IMR-90 (cell line): ENCODE measurements around the gene CXCR6. TPM values are rescaled to one million over a fixed set of nuclear protein-coding genes. Genes with fewer than 3 reads are reported as not detected.

Experiments used
- ATAC-seq: fragments of 200-7000 bp; cut with Tn5 transposase; 2 replicates; pipeline ENCODE4 v1.9.1; 2020; ENCODE audit warnings: low read depth, mild to moderate bottlenecking, moderate library complexity
- BruUV-seq: library from RNA; stranded (reverse); fragments of 400-500 nt; replicated peaks from 2 replicates; lab custom pipeline; 2021; lab: Mats Ljungman, UMichigan
- CTCF ChIA-PET: fragments of 300-600 bp; formaldehyde crosslinking; extraction: SDS; loops from one replicate; lab custom pipeline; 2021; ENCODE audit warnings: antibody characterized with exemption; lab: Yijun Ruan, JAX
- POLR2A ChIA-PET: fragments of 300-600 bp; sonication (Branson Sonifier 250); formaldehyde crosslinking; loops from one replicate; lab custom pipeline; 2022; ENCODE audit warnings: antibody characterized with exemption; ENCODE audit not compliant: unreplicated experiment; lab: Charles Lee
- DNase-seq: peaks from one replicate; pipeline ENCODE4 v3.0.0; 2013
- H2AFZ ChIP-seq: replicated peaks from 2 replicates; pipeline ENCODE3; 2013; ENCODE audit warnings: low read length, mild to moderate bottlenecking; ENCODE audit not compliant: poor library complexity
- H2AK5ac ChIP-seq: 2 replicates; pipeline ENCODE4 v1.6.1; 2013; ENCODE audit warnings: low read depth, low read length, inconsistent platforms
- H2AK9ac ChIP-seq: replicated peaks from 2 replicates; pipeline ENCODE3; 2013; ENCODE audit warnings: mild to moderate bottlenecking, low read depth, low read length, moderate library complexity; ENCODE audit not compliant: poor library complexity
- H2BK120ac ChIP-seq: 2 replicates; pipeline ENCODE4 v1.6.1; 2013; ENCODE audit warnings: low read depth, low read length, inconsistent platforms
- H2BK15ac ChIP-seq: 3 replicates; pipeline ENCODE4 v1.6.1; 2013; ENCODE audit warnings: low read depth, low read length, inconsistent platforms
- H2BK20ac ChIP-seq: 2 replicates; pipeline ENCODE4 v1.6.1; 2013; ENCODE audit warnings: low read depth, mild to moderate bottlenecking, inconsistent platforms, low read length, moderate library complexity
- H2BK5ac ChIP-seq: 2 replicates; pipeline ENCODE4 v1.6.1; 2013; ENCODE audit warnings: mild to moderate bottlenecking, low read depth, low read length, inconsistent platforms; ENCODE audit not compliant: poor library complexity, severe bottlenecking
- H3K14ac ChIP-seq: replicated peaks from 2 replicates; pipeline ENCODE4 v1.6.1; 2013; ENCODE audit warnings: low read depth, low read length, inconsistent platforms
- H3K18ac ChIP-seq: 2 replicates; pipeline ENCODE4 v1.6.1; 2013; ENCODE audit warnings: low read depth, low read length, control low read depth
- H3K23ac ChIP-seq: 2 replicates; pipeline ENCODE4 v1.6.1; 2013; ENCODE audit warnings: low read depth, low read length, inconsistent platforms
- H3K27ac ChIP-seq: 2 replicates; pipeline ENCODE4 v1.5.1; 2013; ENCODE audit warnings: mild to moderate bottlenecking, control low read depth, low read length; ENCODE audit not compliant: insufficient read depth
- H3K27me3 ChIP-seq: 2 replicates; pipeline ENCODE4 v1.6.1; 2013; ENCODE audit warnings: low read length; ENCODE audit not compliant: control insufficient read depth, insufficient read depth
- H3K36me3 ChIP-seq: 2 replicates; pipeline ENCODE4 v1.6.1; 2013; ENCODE audit warnings: low read length, mixed read lengths; ENCODE audit not compliant: control insufficient read depth, insufficient read depth
- H3K4ac ChIP-seq: 2 replicates; pipeline ENCODE4 v1.6.1; 2013; ENCODE audit warnings: low read depth, low read length, inconsistent platforms
- H3K4me1 ChIP-seq: 2 replicates; pipeline ENCODE4 v1.6.1; 2013; ENCODE audit warnings: low read length, mixed read lengths; ENCODE audit not compliant: control insufficient read depth, insufficient read depth
- H3K4me2 ChIP-seq: 2 replicates; pipeline ENCODE4 v1.6.1; 2013; ENCODE audit warnings: low read depth, mild to moderate bottlenecking, control low read depth, low read length, moderate library complexity
- H3K4me3 ChIP-seq: 2 replicates; pipeline ENCODE4 v1.5.1; 2013; ENCODE audit warnings: low read depth, mild to moderate bottlenecking, control low read depth, low read length, moderate library complexity; ENCODE audit not compliant: insufficient read depth
- H3K56ac ChIP-seq: 2 replicates; pipeline ENCODE4 v1.6.1; 2013; ENCODE audit warnings: low read length, inconsistent platforms; ENCODE audit not compliant: insufficient read depth; ENCODE audit errors: extremely low read depth
- H3K79me1 ChIP-seq, 2 experiments: 2 replicates each; pipeline ENCODE4 v1.6.1; 2013; ENCODE audit warnings: low read length in 2 of 2, inconsistent platforms in 1 of 2, low read depth in 1 of 2
- H3K9ac ChIP-seq: 2 replicates; pipeline ENCODE4 v1.6.1; 2013; ENCODE audit warnings: low read depth, low read length, control low read depth
- H3K9me1 ChIP-seq: 2 replicates; pipeline ENCODE4 v1.6.1; 2013; ENCODE audit warnings: low read length, inconsistent platforms; ENCODE audit not compliant: insufficient read depth
- H3K9me3 ChIP-seq: 2 replicates; pipeline ENCODE4 v1.6.1; 2013; ENCODE audit warnings: low read length; ENCODE audit not compliant: control insufficient read depth, insufficient read depth
- H4K20me1 ChIP-seq: 2 replicates; pipeline ENCODE4 v1.6.1; 2013; ENCODE audit warnings: low read length, inconsistent platforms; ENCODE audit not compliant: insufficient read depth
- H4K5ac ChIP-seq: 2 replicates; pipeline ENCODE4 v1.6.1; 2013; ENCODE audit warnings: mild to moderate bottlenecking, low read depth, low read length, control low read depth
- H4K8ac ChIP-seq, 2 experiments: 2 replicates each; pipeline ENCODE4 v1.6.1; 2013; ENCODE audit warnings: low read depth in 2 of 2, low read length in 2 of 2, control low read depth in 1 of 2, inconsistent platforms in 1 of 2
- H4K91ac ChIP-seq: 2 replicates; pipeline ENCODE4 v1.6.1; 2013; ENCODE audit warnings: low read depth, low read length, inconsistent platforms; ENCODE audit not compliant: insufficient read depth
- CHD1 ChIP-seq: IDR thresholded peaks from 2 replicates; pipeline ENCODE4 v1.6.1; 2012; ENCODE audit warnings: low read depth, low read length, improper control_type of control experiment
- CTCF ChIP-seq: conservative IDR thresholded peaks from 2 replicates; pipeline ENCODE4 v1.5.1; 2012; ENCODE audit warnings: mild to moderate bottlenecking, low read depth, low read length, improper control_type of control experiment
- FOS ChIP-seq: fragments of 150-350 bp; IDR thresholded peaks from 2 replicates; pipeline ENCODE4 v1.6.1; 2016; ENCODE audit warnings: low read depth, low read length
- MAFK ChIP-seq: IDR thresholded peaks from 2 replicates; pipeline ENCODE4 v1.6.1; 2012; ENCODE audit warnings: low read depth, low read length, improper control_type of control experiment
- MAZ ChIP-seq: IDR thresholded peaks from 2 replicates; pipeline ENCODE4 v1.6.1; 2012; ENCODE audit warnings: low read depth, mild to moderate bottlenecking, low read length, improper control_type of control experiment, moderate library complexity, borderline replicate concordance
- MXI1 ChIP-seq: IDR thresholded peaks from 2 replicates; pipeline ENCODE4 v1.6.1; 2012; ENCODE audit warnings: low read depth, mild to moderate bottlenecking, low read length, moderate library complexity, borderline replicate concordance
- NFE2L2 ChIP-seq: fragments of 150-350 bp; IDR thresholded peaks from 2 replicates; pipeline ENCODE4 v1.6.1; 2016; ENCODE audit warnings: low read depth, mild to moderate bottlenecking, low read length
- RFX5 ChIP-seq: IDR thresholded peaks from 2 replicates; pipeline ENCODE4 v1.8.0; 2012; ENCODE audit warnings: low read depth, mild to moderate bottlenecking, low read length, moderate library complexity
- USF2 ChIP-seq: fragments of 150-350 bp; IDR thresholded peaks from 2 replicates; pipeline ENCODE4 v1.6.1; 2017; ENCODE audit warnings: mild to moderate bottlenecking, antibody characterized with exemption, low read length, low read depth
- WGBS, 2 experiments: methylation state at CpG; one replicate each; pipeline versions ENCODE4 v1.1.5 to v1.1.7; 2013; ENCODE audit warnings: missing lambda C conversion rate in 2 of 2; ENCODE audit not compliant: insufficient read length in 1 of 2; ENCODE audit errors: extremely low coverage in 2 of 2; 5-methylcytosine and 5-hydroxymethylcytosine counted together
- dilution Hi-C: fragments of 300-500 bp; cut with HindIII; formaldehyde crosslinking; loops from one replicate; pipeline ENCODE4 v1.14.3; 2018; ENCODE audit warnings: low sequenced_read_pairs; ENCODE audit not compliant: unreplicated experiment
- in situ Hi-C: fragments of 300-500 bp; cut with MboI; formaldehyde crosslinking; loops from 3 replicates; pipeline ENCODE4 v1.14.3; 2019; ENCODE audit warnings: low sequenced_read_pairs, inconsistent platforms, mixed read lengths
- intact Hi-C: fragments of 100-400 bp; cut with micrococcal nuclease; formaldehyde crosslinking; loops from 2 replicates; pipeline ENCODE4 v1.10.0; 2022
- polyA plus RNA-seq, 3 experiments: library from polyadenylated mRNA; depleted of rRNA; stranded (reverse); fragments of >200 nt; gene quantifications; 2 replicates each; pipeline ENCODE4 v1.2.3, GENCODE V29; 2012; ENCODE audit warnings: low replicate concordance in 1 of 3
- total RNA-seq: library from RNA; depleted of rRNA; stranded (reverse); fragments of >200 nt; gene quantifications from 2 replicates; pipeline ENCODE4 v1.2.3, GENCODE V29; 2012

Gene CXCR6
- total and polyA plus RNA-seq, 2 of the 4 experiments (the other 2 are of a cell fraction) = not detected

- BruUV-seq = no TSS peak
- Histone ChIP-seq H4K8ac (peak overlapping the region in 1 of 2 experiments; percentile 54; a peak in 2 of 4 replicates), H2BK15ac (peak overlapping the region; percentile 24; the same call in 1 of the 3 replicates), H2AK5ac (peak overlapping the region; percentile 77), H3K79me1 (peaks cover 17 to 69% of the 10 kb centered on the region in 2 experiments), H2BK120ac (peak overlapping the region; percentile 62), H3K18ac (peak overlapping the region; percentile 11; the same call in 1 of the 2 replicates), H2BK5ac (peak overlapping the region; percentile 61), H2AFZ (no peak overlapping the region), H3K9me1 (peaks cover 39% of the 10 kb centered on the region), H2BK20ac (peak overlapping the region; percentile 27; the same call in 1 of the 2 replicates), H3K4me3 (no peak overlapping the region), H3K9ac (no peak overlapping the region), H3K36me3 (no peaks in the 10 kb centered on the region), H3K9me3 (no peaks in the 10 kb centered on the region), H3K27ac (peak overlapping the region; percentile 1; the same call in 1 of the 2 replicates), H2AK9ac (no peak overlapping the region), H4K5ac (no peak overlapping the region), H3K4ac (peak overlapping the region; percentile 58), H3K56ac (no peak overlapping the region), H3K4me2 (no peak overlapping the region), H3K14ac (0 out of 2 replicates have a peak overlapping the region, but pooled peaks have one; percentile 31), H3K27me3 (no peaks in the 10 kb centered on the region), H3K23ac (peak overlapping the region; percentile 53; the same call in 1 of the 2 replicates), H4K91ac (peak overlapping the region; percentile 4; the same call in 1 of the 2 replicates), H4K20me1 (no peaks in the 10 kb centered on the region), H3K4me1 (peaks cover 25% of the 10 kb centered on the region)
- ATAC-seq (0 out of 2 replicates have a peak, but pooled peaks have one; percentile 2), DNase-seq (peak; percentile 63)
- dilution Hi-C loops = no loop called here
- ChIA-PET CTCF (no interaction called here), POLR2A (no interaction called here)
- intact Hi-C loops = no loop called here
- in situ Hi-C loops = no loop called here
- no CpG with 5 or more reads among the region's 2 CpGs for WGBS, 2 experiments
- TF ChIP-seq RFX5 (no peak), MAFK (no peak), NFE2L2 (no peak), MAZ (no peak), CTCF (no peak), CHD1 (no peak), FOS (no peak), USF2 (no peak), MXI1 (no peak)
Measured at GRCh38 chr3:45992821-45993221, 49.6 kb downstream of the CXCR6 start.
